Spleen (tissue), 11 donors: ENCODE results near the gene PEAK3. TPM values are rescaled to one million over a fixed set of nuclear protein-coding genes. Genes with fewer than 3 reads are reported as not detected.

Source experiments
- DNase-seq: peaks from one replicate; pipeline ENCODE4 v3.0.0-alpha.2; 2020
- H3K27ac ChIP-seq, 8 donors: fragments of 200-600 bp; sonication (generic) in 7 of 8; 1 replicate in 4 of 8; 2 replicates in 4 of 8; pipeline versions ENCODE4 v1.5.0 to v1.8.0; 2016 to 2021; ENCODE audit warnings: inconsistent platforms in 4 of 8, mild to moderate bottlenecking in 4 of 8, moderate library complexity in 1 of 8
- H3K27me3 ChIP-seq, 7 donors: fragments of 200-600 bp; sonication (generic) in 6 of 7; replicated peaks in 1 of 7; 1 replicate in 4 of 7; 2 replicates in 3 of 7; pipeline versions ENCODE4 v1.5.0 to v1.8.0; 2016 to 2021; ENCODE audit warnings: inconsistent platforms in 3 of 7, mild to moderate bottlenecking in 1 of 7
- H3K36me3 ChIP-seq, 6 donors: fragments of 200-600 bp; sonication (generic) in 5 of 6; 1 replicate in 4 of 6; 2 replicates in 2 of 6; pipeline versions ENCODE4 v1.5.0 to v1.8.0; 2016 to 2021; ENCODE audit warnings: inconsistent platforms in 2 of 6
- H3K4me1 ChIP-seq, 6 donors: fragments of 200-600 bp; sonication (generic) in 5 of 6; 1 replicate in 3 of 6; 2 replicates in 3 of 6; pipeline versions ENCODE4 v1.5.0 to v1.8.0; 2016 to 2021; ENCODE audit warnings: inconsistent platforms in 3 of 6
- H3K4me3 ChIP-seq, 8 donors: fragments of 200-600 bp; sonication (generic) in 7 of 8; 1 replicate in 4 of 8; 2 replicates in 4 of 8; pipeline versions ENCODE4 v1.5.0 to v1.8.0; 2016 to 2021; ENCODE audit warnings: inconsistent platforms in 4 of 8, mild to moderate bottlenecking in 4 of 8, moderate library complexity in 2 of 8
- H3K9me3 ChIP-seq, 8 donors: fragments of 200-600 bp; sonication (generic) in 7 of 8; 1 replicate in 4 of 8; 2 replicates in 4 of 8; pipeline versions ENCODE4 v1.5.0 to v1.8.0; 2016 to 2021; ENCODE audit warnings: inconsistent platforms in 4 of 8
- POLR2A ChIP-seq, 3 donors: fragments of 450-650 bp; IDR thresholded peaks; one replicate each; pipeline ENCODE4 v1.5.1; 2017; ENCODE audit warnings: antibody characterized with exemption in 3 of 3, mild to moderate bottlenecking in 1 of 3
- POLR2AphosphoS5 ChIP-seq, 3 donors: sonication (generic); formaldehyde crosslinking; IDR thresholded peaks; one replicate each; pipeline ENCODE4 v1.5.1; 2017; ENCODE audit warnings: antibody characterized with exemption in 3 of 3
- WGBS, 5 donors: extraction: QIAGEN DNeasy Blood & Tissue Kit in 3 of 5; methylation state at CpG; one replicate each; pipeline versions ENCODE4 v1.1.5 to v1.1.7; 2013 to 2018; 5-methylcytosine and 5-hydroxymethylcytosine counted together
- intact Hi-C: fragments of 100-400 bp; cut with DNase I; formaldehyde crosslinking; loops from one replicate; pipeline ENCODE4 v1.15.0; 2023; ENCODE audit warnings: low total_unique reads
- polyA plus RNA-seq, 3 donors: library from polyadenylated mRNA; stranded (reverse); fragments of 200-250 nt; gene quantifications; one replicate each; pipeline ENCODE4 v1.2.1, GENCODE V29; 2013
- total RNA-seq, 7 donors: library from RNA; depleted of rRNA in 3 of 7; stranded (reverse); fragments of >200 nt in 3 of 7; fragmentation: NEBNext Ultra II Directional in 4 of 7; extraction: Animal tissue kit (Norgen Biotek cat#: 25700) in 4 of 7; gene quantifications; one replicate each; pipeline versions ENCODE4 v1.1.0 to v1.2.1, GENCODE V29; 2016 to 2021
- TF ChIP-seq, protein P1 (sequence below), 11 experiments: fragments of 200-600 bp in 7 of 11; fragments of 450-650 bp in 4 of 11; sonication (generic) in 4 of 11; IDR thresholded peaks in 8 of 11; conservative IDR thresholded peaks in 3 of 11; 1 replicate in 7 of 11; 2 replicates in 4 of 11; pipeline versions ENCODE4 v1.4.0 to v1.8.0; 2016 to 2021; ENCODE audit warnings: antibody characterized with exemption in 11 of 11, inconsistent platforms in 4 of 11, mild to moderate bottlenecking in 1 of 11
- donor health status: healthy with polysubstance abuse.
- donor health status: DM: no; HTN: no; CAD: no; lungs with moderate emphysema.
- donor health status: DM: no; HTN: no; CAD: no.
- donor health status: Bipolar disorder and iron deficiency.
- donor health status: healthy.
- donor health status: DM: no; HTN: no; CAD: no.
- donor health status: DM: yes; HTN: yes; CAD: no.

PEAK3 gene
- total and polyA plus RNA-seq, 10 donors = 0.30 to 17.4 (median 6.4) TPM

DNA sequence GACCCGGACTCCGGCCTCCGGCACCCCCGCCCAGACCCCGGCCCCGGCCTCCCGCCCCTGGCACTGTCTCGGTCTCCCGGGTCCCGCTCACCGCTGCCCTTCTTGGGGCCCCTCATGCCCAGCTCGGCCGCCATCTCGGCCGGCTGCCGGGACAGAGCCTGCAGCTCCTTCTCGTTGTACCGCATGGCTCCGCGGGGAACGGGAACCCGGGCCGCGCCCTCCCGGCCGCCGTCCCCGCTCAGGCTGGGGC is 46.0 kb downstream of the PEAK3 start:
- DNase-seq = no peak
- 0 to 1% (median 1%) methylated on average over 12 to 28 of the region's 28 CpGs; no CpG with 5 or more reads in 1 of the 5 donors for WGBS, 5 donors
- Histone ChIP-seq H3K9me3 (no peaks in the 10 kb centered on the region), H3K4me1 (peaks cover 44 to 89% (median 66%) of the 10 kb centered on the region in 6 donors), H3K36me3 (peaks cover 0 to 39% (median 22%) of the 10 kb centered on the region in 6 donors), H3K27me3 (no peaks in the 10 kb centered on the region), H3K4me3 (peak overlapping the region; percentile 74 to 98 (median 94)), H3K27ac (peak overlapping the region; percentile 89 to 100 (median 99))
- no peak for TF ChIP-seq POLR2AphosphoS5 (IDR thresholded peaks at IDR 0.05)
- TF ChIP-seq POLR2A (IDR thresholded peaks at IDR 0.05) = peak in 2 of 3 donors; percentile 11 to 35
- TF ChIP-seq, protein P1, sequence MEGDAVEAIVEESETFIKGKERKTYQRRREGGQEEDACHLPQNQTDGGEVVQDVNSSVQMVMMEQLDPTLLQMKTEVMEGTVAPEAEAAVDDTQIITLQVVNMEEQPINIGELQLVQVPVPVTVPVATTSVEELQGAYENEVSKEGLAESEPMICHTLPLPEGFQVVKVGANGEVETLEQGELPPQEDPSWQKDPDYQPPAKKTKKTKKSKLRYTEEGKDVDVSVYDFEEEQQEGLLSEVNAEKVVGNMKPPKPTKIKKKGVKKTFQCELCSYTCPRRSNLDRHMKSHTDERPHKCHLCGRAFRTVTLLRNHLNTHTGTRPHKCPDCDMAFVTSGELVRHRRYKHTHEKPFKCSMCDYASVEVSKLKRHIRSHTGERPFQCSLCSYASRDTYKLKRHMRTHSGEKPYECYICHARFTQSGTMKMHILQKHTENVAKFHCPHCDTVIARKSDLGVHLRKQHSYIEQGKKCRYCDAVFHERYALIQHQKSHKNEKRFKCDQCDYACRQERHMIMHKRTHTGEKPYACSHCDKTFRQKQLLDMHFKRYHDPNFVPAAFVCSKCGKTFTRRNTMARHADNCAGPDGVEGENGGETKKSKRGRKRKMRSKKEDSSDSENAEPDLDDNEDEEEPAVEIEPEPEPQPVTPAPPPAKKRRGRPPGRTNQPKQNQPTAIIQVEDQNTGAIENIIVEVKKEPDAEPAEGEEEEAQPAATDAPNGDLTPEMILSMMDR (IDR thresholded peaks at IDR 0.05 in 8 of 11, conservative IDR thresholded peaks at IDR 0.05 in 3 of 11) = no peak
- intact Hi-C loops = loop anchor here (5.0 to 10.0 kb wide), 2 partner anchors 71 to 156 kb away; partner anchors contain the start of gene DOT1L

DNA sequence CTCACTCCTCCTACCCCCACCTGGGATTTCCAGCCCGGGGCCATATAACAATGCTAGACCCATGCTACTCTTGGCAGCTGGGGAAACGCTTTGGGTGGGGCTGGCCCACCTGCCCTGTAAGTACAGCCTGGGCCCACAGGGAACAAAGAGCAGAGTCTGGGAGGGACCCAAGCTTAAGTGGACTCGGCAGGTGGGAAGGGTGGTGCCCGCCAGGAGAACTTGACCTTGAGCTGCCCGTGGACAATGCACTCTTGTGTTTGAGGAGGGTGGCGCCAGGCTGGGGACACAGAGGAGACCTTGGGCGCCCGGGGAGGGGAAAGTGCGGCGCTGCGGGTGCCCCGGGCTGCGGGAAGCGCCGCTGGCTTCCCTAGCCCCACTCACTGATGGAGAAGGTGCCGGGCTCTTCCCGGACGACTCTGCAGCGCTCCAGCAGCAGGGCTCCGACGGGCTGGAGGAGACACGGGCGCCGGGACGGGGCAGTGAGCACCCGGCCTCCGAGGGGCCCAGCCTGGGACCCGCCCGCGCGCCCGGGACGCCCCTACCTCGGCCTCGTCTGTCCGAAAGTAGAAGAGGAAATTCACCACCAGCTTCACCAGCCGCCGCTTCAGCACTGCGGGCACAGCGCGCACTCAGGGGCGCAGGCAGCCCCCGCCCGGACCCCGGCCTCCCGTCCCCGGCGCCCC is 46.5 kb downstream of the PEAK3 start:
- DNase-seq = no peak
- WGBS, 5 donors = 0 to 1% (median 1%) methylated on average over 13 to 48 of the region's 48 CpGs
- no peak for TF ChIP-seq POLR2AphosphoS5 (IDR thresholded peaks at IDR 0.05)
- no peak for TF ChIP-seq POLR2A (IDR thresholded peaks at IDR 0.05)
- TF ChIP-seq, protein P1 (IDR thresholded peaks at IDR 0.05 in 8 of 11, conservative IDR thresholded peaks at IDR 0.05 in 3 of 11) = no peak
- Histone ChIP-seq H3K27me3 (no peaks in the 10 kb centered on the region), H3K4me3 (peak overlapping the region; percentile 74 to 98 (median 94)), H3K4me1 (peaks cover 40 to 88% (median 61%) of the 10 kb centered on the region in 6 donors), H3K27ac (peak overlapping the region; percentile 89 to 100 (median 99)), H3K36me3 (peaks cover 0 to 40% (median 27%) of the 10 kb centered on the region in 6 donors), H3K9me3 (no peaks in the 10 kb centered on the region)
- intact Hi-C loops = loop anchor here (5.0 to 10.0 kb wide), 2 partner anchors 71 to 157 kb away; partner anchors contain the start of gene DOT1L

DNA sequence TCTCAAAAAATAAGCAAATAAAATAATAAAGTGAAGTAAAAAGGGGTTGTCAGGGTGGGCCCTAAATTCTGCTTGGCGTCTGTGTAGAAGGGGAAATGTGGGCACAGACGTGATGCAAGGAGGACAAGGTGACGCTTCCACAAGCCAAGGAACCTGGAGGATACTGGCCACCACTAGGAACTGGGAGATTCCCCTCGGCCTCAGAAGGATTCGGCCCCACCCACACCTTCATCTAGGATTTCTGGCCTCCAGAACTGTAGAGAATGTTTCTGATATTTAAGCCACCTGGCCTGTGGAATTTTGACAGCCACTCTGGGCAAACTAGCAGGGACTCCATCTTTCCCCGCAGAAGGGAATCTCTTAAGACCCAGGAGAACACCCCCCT is 47.0 kb downstream of the PEAK3 start:
- TF ChIP-seq, protein P1 (IDR thresholded peaks at IDR 0.05 in 8 of 11, conservative IDR thresholded peaks at IDR 0.05 in 3 of 11) = no peak
- TF ChIP-seq POLR2AphosphoS5 (IDR thresholded peaks at IDR 0.05) = no peak
- no peak for TF ChIP-seq POLR2A (IDR thresholded peaks at IDR 0.05)
- peak overlapping the region; percentile 74 to 98 (median 94) for H3K4me3 ChIP-seq
- H3K27ac ChIP-seq = peak overlapping the region in 6 of 8 donors; percentile 96 to 100 (median 99)
- H3K27me3 ChIP-seq = no peaks in the 10 kb centered on the region
- intact Hi-C loops = loop anchor here (5.0 to 10.0 kb wide), 2 partner anchors 70 to 157 kb away; partner anchors contain the start of gene DOT1L
- H3K4me1 ChIP-seq = peaks cover 34 to 82% (median 56%) of the 10 kb centered on the region in 6 donors
- H3K9me3 ChIP-seq = no peaks in the 10 kb centered on the region
- peaks cover 0 to 45% (median 32%) of the 10 kb centered on the region in 6 donors for H3K36me3 ChIP-seq
- 45 to 76% (median 59%) methylated on average over 6 of the region's 6 CpGs for WGBS, 5 donors
- DNase-seq = no peak

DNA sequence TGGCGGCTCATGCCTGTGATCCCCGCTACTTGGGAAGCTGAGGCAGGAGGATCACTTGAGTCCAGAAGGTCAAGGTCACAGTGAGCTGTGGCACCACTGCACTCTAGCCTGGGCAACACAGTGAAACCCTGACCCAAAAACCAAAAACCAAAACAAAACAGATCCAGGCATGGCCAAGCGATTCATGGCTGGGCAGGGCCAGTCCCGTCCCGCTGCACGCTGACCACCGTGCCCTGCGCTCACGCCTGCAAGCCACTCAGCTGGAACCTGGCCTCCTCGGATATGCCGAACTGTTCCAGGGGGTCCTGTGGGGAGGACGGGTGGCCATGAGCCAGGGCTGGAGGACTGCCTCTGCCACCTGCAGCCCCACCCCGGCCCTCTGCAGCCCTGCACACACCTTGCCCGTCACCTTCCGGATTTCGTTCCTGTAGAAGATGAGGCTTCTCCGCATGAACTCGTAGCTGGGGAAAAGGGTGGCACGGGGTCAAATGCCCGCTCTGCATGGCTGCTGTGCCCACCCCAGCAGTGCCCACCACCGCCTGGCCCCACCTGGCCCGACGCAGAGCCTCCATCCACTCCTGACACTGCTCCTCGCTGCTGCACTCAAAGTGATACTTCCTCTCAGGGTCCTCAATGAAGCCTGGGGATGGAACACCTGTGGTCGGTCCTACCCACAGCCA is 48.2 kb downstream of the PEAK3 start:
- peaks cover 23 to 70% (median 44%) of the 10 kb centered on the region in 6 donors for H3K4me1 ChIP-seq
- DNase-seq = no peak
- no peaks in the 10 kb centered on the region for H3K9me3 ChIP-seq
- H3K4me3 ChIP-seq = no peak overlapping the region
- peak overlapping the region in 2 of 8 donors; percentile 8 to 96 for H3K27ac ChIP-seq
- peaks cover 0 to 58% (median 45%) of the 10 kb centered on the region in 6 donors for H3K36me3 ChIP-seq
- H3K27me3 ChIP-seq = no peaks in the 10 kb centered on the region
- peak in 2 of 3 donors; percentile 24 to 72 for TF ChIP-seq POLR2AphosphoS5 (IDR thresholded peaks at IDR 0.05)
- TF ChIP-seq, protein P1 (IDR thresholded peaks at IDR 0.05 in 8 of 11, conservative IDR thresholded peaks at IDR 0.05 in 3 of 11) = no peak
- intact Hi-C loops = loop anchor here (10.0 kb wide), 1 partner anchor 69 kb away; the partner anchor contains the start of gene DOT1L
- 77 to 89% (median 86%) methylated on average over 9 to 25 of the region's 25 CpGs for WGBS, 5 donors
